HG03103 (cell line): ENCODE data around the gene CFAP43.
"Not testable (repeated sequence)": the region's sequence is repeated elsewhere in the genome, so short reads cannot be mapped to it uniquely, and the experiment has no call there.

Experiments
- ATAC-seq: cut with Tn5 transposase; IDR thresholded peaks from one replicate; pipeline ENCODE4 v1.9.1; 2021; ENCODE audit warnings: low read depth; ENCODE audit not compliant: unreplicated experiment

The CFAP43 gene

GRCh38 chr10:104230490-104230889 is 1.7 kb downstream of the CFAP43 start:
- ATAC-seq, result no peak

- ATAC-seq, result no peak
These were observed 8.9 kb downstream of the CFAP43 start for GRCh38 chr10:104223304-104223703.

- ATAC-seq, result no peak
These were observed 11.6 kb downstream of the CFAP43 start for GRCh38 chr10:104220522-104220921.

- no peak for ATAC-seq
These were observed 13.4 kb downstream of the CFAP43 start for GRCh38 chr10:104218751-104219150.

GRCh38 chr10:104216631-104217030 is 15.5 kb downstream of the CFAP43 start:
- ATAC-seq, result no peak

- no peak for ATAC-seq
These were observed 22.5 kb downstream of the CFAP43 start for GRCh38 chr10:104209575-104210198.

- ATAC-seq, result no peak
These were observed 23.4 kb downstream of the CFAP43 start for GRCh38 chr10:104208730-104209129.

GRCh38 chr10:104202231-104202630 is 29.9 kb downstream of the CFAP43 start:
- no peak for ATAC-seq

- ATAC-seq, result no peak
These were observed 30.5 kb downstream of the CFAP43 start for GRCh38 chr10:104201636-104202035.

- ATAC-seq, result no peak
These were observed 32.6 kb downstream of the CFAP43 start for GRCh38 chr10:104199567-104199966.

- no peak for ATAC-seq
These were observed 34.8 kb downstream of the CFAP43 start for GRCh38 chr10:104197364-104197763.

- no peak for ATAC-seq
These were observed 36.5 kb downstream of the CFAP43 start for GRCh38 chr10:104195706-104196105.

- ATAC-seq, result no peak
These were observed 38.4 kb downstream of the CFAP43 start for GRCh38 chr10:104193787-104194186.

GRCh38 chr10:104190695-104191094 is 41.5 kb downstream of the CFAP43 start:
- ATAC-seq, result no peak

- no peak for ATAC-seq
These were observed 48.5 kb downstream of the CFAP43 start for GRCh38 chr10:104183682-104184081.

- not testable (repeated sequence) for ATAC-seq
These were observed 58.0 kb downstream of the CFAP43 start for GRCh38 chr10:104174136-104174535.

GRCh38 chr10:104170610-104171254 is 61.4 kb downstream of the CFAP43 start:
- ATAC-seq, result no peak

- ATAC-seq, result no peak
These were observed 76.6 kb downstream of the CFAP43 start for GRCh38 chr10:104155591-104155990.

GRCh38 chr10:104151737-104152136 is 80.4 kb downstream of the CFAP43 start:
- no peak for ATAC-seq

- ATAC-seq, result no peak
These were observed 82.0 kb downstream of the CFAP43 start for GRCh38 chr10:104150139-104150538.

- no peak for ATAC-seq
These were observed 85.3 kb downstream of the CFAP43 start for GRCh38 chr10:104146882-104147281.

- ATAC-seq, result no peak
These were observed 87.2 kb downstream of the CFAP43 start for GRCh38 chr10:104144931-104145330.
